Activated CD8-positive, alpha-beta memory T cell treated with anti-CD3 and anti-CD28 coated beads, Interleukin-2, amount 50 U/mL, for 48 hours (primary cell): ENCODE data around the gene GRID1.
"Not testable (repeated sequence)": the region's sequence is repeated elsewhere in the genome, so short reads cannot be mapped to it uniquely, and the experiment has no call there.

Experiments
- DNase-seq: peaks from one replicate; pipeline ENCODE4 v3.0.0-alpha.2; 2020

GRID1 gene

GRCh38 chr10:86247073-86247472 is 119.5 kb downstream of the GRID1 start:
- no peak for DNase-seq

GRCh38 chr10:86246279-86246940 is 120.2 kb downstream of the GRID1 start:
- DNase-seq = no peak

GRCh38 chr10:86245015-86245394 is 121.6 kb downstream of the GRID1 start:
- DNase-seq = no peak

GRCh38 chr10:86244297-86245014 is 122.1 kb downstream of the GRID1 start:
- no peak for DNase-seq

GRCh38 chr10:86243651-86244155 is 122.9 kb downstream of the GRID1 start:
- DNase-seq = no peak

GRCh38 chr10:86242761-86243160 is 123.8 kb downstream of the GRID1 start:
- no peak for DNase-seq

GRCh38 chr10:86238089-86238488 is 128.5 kb downstream of the GRID1 start:
- DNase-seq = not testable (repeated sequence)

GRCh38 chr10:86234541-86235270 is 131.9 kb downstream of the GRID1 start:
- no peak for DNase-seq

GRCh38 chr10:86234107-86234506 is 132.5 kb downstream of the GRID1 start:
- no peak for DNase-seq

GRCh38 chr10:86233131-86233530 is 133.5 kb downstream of the GRID1 start:
- DNase-seq = no peak

- no peak for DNase-seq
Observed at GRCh38 chr10:86232644-86233043, 134.0 kb downstream of the GRID1 start.

GRCh38 chr10:86231796-86232560 is 134.6 kb downstream of the GRID1 start:
- no peak for DNase-seq

GRCh38 chr10:86230557-86231180 is 135.9 kb downstream of the GRID1 start:
- no peak for DNase-seq

- DNase-seq = no peak
Observed at GRCh38 chr10:86229811-86230556, 136.6 kb downstream of the GRID1 start.

GRCh38 chr10:86229376-86229775 is 137.2 kb downstream of the GRID1 start:
- DNase-seq = no peak

GRCh38 chr10:86227501-86228258 is 138.9 kb downstream of the GRID1 start:
- no peak for DNase-seq

GRCh38 chr10:86226781-86227201 is 139.8 kb downstream of the GRID1 start:
- DNase-seq = no peak

- no peak for DNase-seq
Observed at GRCh38 chr10:86226016-86226415, 140.6 kb downstream of the GRID1 start.

- DNase-seq = no peak
Observed at GRCh38 chr10:86225103-86225782, 141.4 kb downstream of the GRID1 start.
